GM12875 (cell line): ENCODE results near the gene FAM83F.
"Not testable (repeated sequence)": the region's sequence is repeated elsewhere in the genome, so short reads cannot be mapped to it uniquely, and the experiment has no call there.

Experiments
- H3K4me3 ChIP-seq: one replicate; pipeline ENCODE4 v1.5.1; 2011; ENCODE audit warnings: low read depth, low read length, control low read depth
- CTCF ChIP-seq: IDR thresholded peaks from 2 replicates; pipeline ENCODE4 v1.5.1; 2011; ENCODE audit warnings: low read depth, mild to moderate bottlenecking, control low read depth, inconsistent platforms, low read length, moderate library complexity, borderline replicate concordance; ENCODE audit not compliant: insufficient read depth

FAM83F gene

GRCh38 chr22:39994566-39995392 is at the start of gene FAM83F:
TSS of gene FAM83F (plus strand) at chr22:39994954. CDS start at chr22:39995043, 89 bp downstream.
- TF ChIP-seq CTCF = no peak
- no peak within 1 kb of the TSS for H3K4me3 ChIP-seq

- no peak overlapping the region for H3K4me3 ChIP-seq
- TF ChIP-seq CTCF = no peak
Measured at GRCh38 chr22:39946126-39946502, 48.6 kb upstream of the FAM83F start.

- no peak for TF ChIP-seq CTCF
- no peak overlapping the region for H3K4me3 ChIP-seq
Measured at GRCh38 chr22:39946503-39947219, 48.1 kb upstream of the FAM83F start.

GRCh38 chr22:39947220-39948216 is 47.2 kb upstream of the FAM83F start:
- no peak for TF ChIP-seq CTCF
- no peak overlapping the region for H3K4me3 ChIP-seq

GRCh38 chr22:39949964-39950737 is 44.6 kb upstream of the FAM83F start:
- TF ChIP-seq CTCF = no peak
- H3K4me3 ChIP-seq = no peak overlapping the region

GRCh38 chr22:39951603-39952293 is 43.0 kb upstream of the FAM83F start:
- not testable (repeated sequence) for H3K4me3 ChIP-seq
